SU-DHL-6 (cell line): ENCODE data around the gene CYP24A1.

ENCODE experiments used
- EZH2phosphoT487 ChIP-seq: fragments of 200-600 bp; sonication (generic), shearing (Covaris generic); conservative IDR thresholded peaks from 2 replicates; pipeline ENCODE4 v1.6.1; 2018; ENCODE audit warnings: mild to moderate bottlenecking, antibody characterized with exemption, low read length, moderate library complexity, mixed read lengths
- TF ChIP-seq, protein P1 (sequence below): fragments of 200-600 bp; sonication (generic); IDR thresholded peaks from one replicate; pipeline ENCODE4 v1.5.1; 2017; ENCODE audit warnings: antibody characterized with exemption, mild to moderate bottlenecking, low read length, moderate library complexity; ENCODE audit not compliant: insufficient read depth, poor library complexity, severe bottlenecking

DNA sequence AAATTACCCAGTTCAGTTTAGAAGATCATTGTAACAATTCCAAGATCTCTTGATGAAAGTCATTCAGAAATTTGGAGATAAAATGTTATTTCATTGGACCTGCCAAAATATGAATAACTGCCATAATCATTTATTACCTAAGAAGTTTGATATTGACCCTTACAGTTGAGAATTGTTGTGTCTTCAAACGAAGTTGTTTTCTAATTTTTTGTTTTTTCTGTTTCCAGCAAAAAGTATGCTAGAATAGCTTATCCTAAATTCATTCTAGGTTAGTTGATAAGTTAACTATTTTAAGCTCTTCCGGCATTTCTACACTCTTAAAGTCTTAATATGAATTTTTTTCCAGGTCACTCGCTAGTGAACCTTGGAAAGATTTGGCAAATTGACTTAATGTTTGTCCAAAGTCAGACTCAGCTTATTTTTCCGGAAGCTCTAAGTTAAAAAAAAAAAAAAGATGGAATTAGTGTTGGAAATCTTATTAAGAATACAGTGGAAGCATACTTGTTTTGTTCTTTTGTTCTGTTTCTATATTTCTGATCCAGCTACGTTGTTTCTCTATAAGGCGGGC is 28.9 kb downstream of the CYP24A1 start:
- TF ChIP-seq, protein P1, sequence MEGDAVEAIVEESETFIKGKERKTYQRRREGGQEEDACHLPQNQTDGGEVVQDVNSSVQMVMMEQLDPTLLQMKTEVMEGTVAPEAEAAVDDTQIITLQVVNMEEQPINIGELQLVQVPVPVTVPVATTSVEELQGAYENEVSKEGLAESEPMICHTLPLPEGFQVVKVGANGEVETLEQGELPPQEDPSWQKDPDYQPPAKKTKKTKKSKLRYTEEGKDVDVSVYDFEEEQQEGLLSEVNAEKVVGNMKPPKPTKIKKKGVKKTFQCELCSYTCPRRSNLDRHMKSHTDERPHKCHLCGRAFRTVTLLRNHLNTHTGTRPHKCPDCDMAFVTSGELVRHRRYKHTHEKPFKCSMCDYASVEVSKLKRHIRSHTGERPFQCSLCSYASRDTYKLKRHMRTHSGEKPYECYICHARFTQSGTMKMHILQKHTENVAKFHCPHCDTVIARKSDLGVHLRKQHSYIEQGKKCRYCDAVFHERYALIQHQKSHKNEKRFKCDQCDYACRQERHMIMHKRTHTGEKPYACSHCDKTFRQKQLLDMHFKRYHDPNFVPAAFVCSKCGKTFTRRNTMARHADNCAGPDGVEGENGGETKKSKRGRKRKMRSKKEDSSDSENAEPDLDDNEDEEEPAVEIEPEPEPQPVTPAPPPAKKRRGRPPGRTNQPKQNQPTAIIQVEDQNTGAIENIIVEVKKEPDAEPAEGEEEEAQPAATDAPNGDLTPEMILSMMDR, result no peak
- TF ChIP-seq EZH2phosphoT487, result no peak
